Vagina (tissue), 2 donors: ENCODE results near the gene TSEN54.

Source experiments
- CTCF ChIP-seq, 3 experiments: fragments of 450-650 bp in 2 of 3; fragments of 200-600 bp in 1 of 3; sonication (generic) in 1 of 3; IDR thresholded peaks; one replicate each; pipeline ENCODE4 v1.5.1; 2017 to 2019; ENCODE audit warnings: antibody characterized with exemption in 3 of 3, mild to moderate bottlenecking in 2 of 3, moderate library complexity in 2 of 3
- POLR2AphosphoS5 ChIP-seq, 2 donors: sonication (generic); formaldehyde crosslinking; IDR thresholded peaks; one replicate each; pipeline ENCODE4 v1.9.0; 2017; ENCODE audit warnings: antibody characterized with exemption in 2 of 2, mild to moderate bottlenecking in 2 of 2, low read depth in 1 of 2; ENCODE audit not compliant: insufficient read depth in 1 of 2

GRCh38 chr17:75572713-75573539 is 56.6 kb downstream of the TSEN54 start:
- TF ChIP-seq CTCF (IDR thresholded peaks at IDR 0.05) (no peak), POLR2AphosphoS5 (IDR thresholded peaks at IDR 0.05; ENCODE audit: insufficient read depth in 1 of 2, low read depth in 1 of 2) (no peak)
